Frontal cortex (tissue), 4 donors: ENCODE results near the gene SPACA7. TPM values are rescaled to one million over a fixed set of nuclear protein-coding genes. Genes with fewer than 3 reads are reported as not detected.
"Not testable (repeated sequence)": the region's sequence is repeated elsewhere in the genome, so short reads cannot be mapped to it uniquely, and the experiment has no call there.

Experiments used
- DNase-seq, 2 donors: peaks; one replicate each; pipeline ENCODE4 v3.0.0; 2012; ENCODE audit warnings: low spot score in 2 of 2
- FAIRE-seq: peaks from 2 replicates; lab custom pipeline; 2012; peaks lifted over from hg19 to GRCh38; lab: Jason Lieb, UNC
- total RNA-seq: library from RNA; depleted of rRNA; stranded (reverse); fragments of >200 nt; gene quantifications from one replicate; pipeline ENCODE4 v1.2.3, GENCODE V29; 2014
- donor health status: control.
- donor health status: control.
- donor health status: control.

SPACA7 gene
- total RNA-seq, 1 donor from 2014 or later, result not detected

DNA sequence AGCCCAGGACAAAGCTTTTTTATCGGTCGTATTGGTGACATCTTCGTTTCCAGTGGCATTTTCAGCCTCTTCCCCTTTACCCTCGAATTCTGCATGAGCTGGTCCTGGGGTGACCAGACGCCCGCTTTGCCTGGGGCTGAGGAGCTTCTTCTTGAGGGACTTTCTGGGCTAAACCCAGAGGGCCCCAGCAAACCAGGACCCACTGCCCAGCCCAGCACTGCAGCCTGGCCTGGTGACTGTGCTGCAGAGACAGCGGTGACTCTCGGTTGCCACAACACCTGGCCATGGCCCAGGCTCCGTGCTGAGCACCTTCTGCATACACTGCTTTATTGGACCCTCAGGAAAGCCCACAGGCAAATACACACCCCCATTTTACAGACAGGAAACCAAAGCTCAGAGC, 21.0 kb downstream of the SPACA7 start:
- DNase-seq (no peak), FAIRE-seq (no peak)

DNA sequence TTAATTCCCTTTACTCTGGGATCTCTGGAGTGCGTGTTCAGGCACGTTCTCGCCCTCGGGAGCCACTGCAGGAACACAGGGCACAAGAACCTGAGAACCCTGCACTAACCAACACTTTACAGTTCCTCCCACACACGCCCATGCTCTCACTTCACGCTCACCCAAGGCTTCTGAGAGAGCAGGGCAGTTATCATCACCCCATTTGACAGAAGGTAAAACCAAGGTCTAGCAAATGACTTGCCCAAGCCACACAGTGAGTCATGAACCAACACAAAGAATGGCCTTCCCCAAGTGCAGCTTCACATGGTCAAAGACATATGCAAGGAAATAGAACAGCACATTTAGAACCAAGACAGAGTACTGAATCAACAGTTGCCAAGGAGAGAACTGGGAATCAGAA, 22.2 kb downstream of the SPACA7 start:
- not testable (repeated sequence) for FAIRE-seq, DNase-seq

DNA sequence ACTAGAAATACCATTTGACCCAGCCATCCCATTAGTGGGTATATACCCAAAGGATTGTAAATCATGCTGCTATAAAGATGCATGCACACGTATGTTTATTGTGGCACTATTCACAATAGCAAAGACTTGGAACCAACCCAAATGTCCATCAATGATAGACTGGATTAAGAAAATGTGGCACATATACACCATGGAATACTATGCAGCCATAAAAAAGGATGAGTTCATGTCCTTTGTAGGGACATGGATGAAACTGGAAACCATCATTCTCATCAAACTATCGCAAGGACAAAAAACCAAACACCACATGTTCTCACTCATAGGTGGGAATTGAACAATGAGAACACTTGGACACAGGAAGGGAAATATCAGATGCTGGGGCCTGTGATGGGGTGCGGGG, 33.7 kb downstream of the SPACA7 start:
- FAIRE-seq, DNase-seq: not testable (repeated sequence)

DNA sequence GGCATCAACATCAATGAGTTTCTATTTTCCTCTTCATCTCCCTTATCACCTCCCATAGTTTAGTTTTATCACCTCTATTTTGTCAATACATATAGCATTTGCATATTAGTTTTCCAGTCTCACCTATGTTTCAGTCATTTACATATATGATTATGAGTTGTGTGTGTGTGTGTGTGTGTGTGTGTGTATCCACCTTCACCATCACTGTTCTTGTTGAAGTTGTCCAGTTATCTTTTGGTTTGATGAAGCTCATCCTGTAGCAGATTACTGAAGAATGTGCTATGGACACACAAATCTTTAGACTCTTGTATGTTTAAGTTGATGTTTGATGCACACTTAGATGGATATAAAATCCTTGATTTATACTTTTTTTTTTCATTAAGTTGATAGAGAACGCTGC, 40.5 kb downstream of the SPACA7 start:
- DNase-seq (no peak), FAIRE-seq (no peak)

DNA sequence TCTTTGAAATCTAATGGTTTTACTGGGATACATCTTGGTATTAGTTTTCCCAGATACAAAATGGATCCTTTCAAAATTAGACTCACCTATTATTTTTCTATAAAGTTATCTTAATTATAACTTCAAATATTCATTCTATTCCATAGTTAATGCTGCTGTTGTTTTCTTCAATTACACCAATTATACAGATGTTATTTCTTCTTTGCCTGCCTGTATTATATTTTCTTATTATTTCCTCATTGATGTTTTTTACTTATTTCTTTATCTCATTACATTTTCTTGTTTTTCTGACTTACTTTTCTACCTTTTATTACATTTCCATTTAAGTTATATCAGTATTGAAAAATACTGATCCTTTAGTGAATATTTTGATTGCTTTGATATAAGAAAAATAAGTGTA, 40.9 kb downstream of the SPACA7 start:
- DNase-seq, result no peak
- peak; percentile 68 for FAIRE-seq

DNA sequence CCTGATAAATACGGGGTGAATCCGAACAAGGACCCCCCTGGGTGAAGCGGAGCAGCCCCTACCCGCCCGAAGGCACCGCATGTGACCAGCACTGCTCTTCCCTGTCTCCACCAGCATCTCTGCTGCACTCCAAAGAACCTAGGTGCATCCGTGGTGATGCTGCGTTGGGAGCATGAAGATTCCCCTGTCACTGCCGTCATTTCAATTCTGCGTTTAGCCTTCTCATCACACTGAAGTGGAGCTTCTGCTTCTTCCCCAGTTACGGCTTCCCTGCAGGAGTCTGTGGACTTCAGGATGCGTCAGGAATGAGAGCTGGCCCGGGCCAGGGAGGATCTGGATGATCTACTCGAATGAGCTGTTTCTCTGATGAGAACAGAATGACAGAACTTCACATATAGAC, 47.9 kb downstream of the SPACA7 start:
- no peak for FAIRE-seq

DNA sequence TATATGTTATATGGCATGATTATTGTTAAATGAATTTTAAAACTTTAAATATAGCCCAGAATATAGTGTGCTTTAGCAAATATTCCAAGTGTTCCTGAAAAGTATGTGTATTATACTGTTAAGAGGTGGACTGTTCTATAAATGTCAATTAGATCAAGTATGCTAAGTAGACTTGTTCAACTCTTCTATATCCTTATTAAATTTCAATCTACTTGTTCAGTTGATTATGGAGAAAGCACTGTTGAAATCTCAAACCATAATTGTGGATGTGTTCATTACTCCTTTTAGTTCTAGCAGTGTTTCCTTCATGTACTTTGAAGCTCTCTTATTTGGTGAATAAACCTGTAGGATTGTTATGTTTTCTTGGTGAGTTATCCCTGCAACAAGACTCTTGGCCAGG, 52.5 kb downstream of the SPACA7 start:
- no peak for DNase-seq
- no peak for FAIRE-seq

More for the DNA sequence above, 47.9 kb downstream of the SPACA7 start:
- no peak for DNase-seq

DNA sequence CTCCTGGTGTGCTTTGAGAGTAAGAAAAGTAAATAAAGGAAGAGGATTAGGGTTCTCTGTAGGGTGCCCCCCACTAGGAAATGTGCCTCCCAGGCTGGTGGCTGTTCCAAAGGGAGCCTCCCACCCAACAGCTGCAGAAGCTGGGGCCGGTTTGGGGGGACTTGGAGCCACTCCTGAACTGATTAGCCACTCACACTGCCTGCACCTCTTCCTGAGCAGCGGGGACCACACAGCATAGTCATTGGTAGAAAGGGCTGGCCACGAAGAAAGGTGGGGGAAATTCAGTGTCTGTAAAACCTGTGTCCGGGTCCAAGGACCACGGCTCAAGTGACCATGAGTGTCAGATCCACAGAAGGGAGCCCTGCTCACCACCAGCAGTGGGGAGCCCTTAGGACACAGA, 55.6 kb downstream of the SPACA7 start:
- FAIRE-seq (no peak), DNase-seq (no peak)

DNA sequence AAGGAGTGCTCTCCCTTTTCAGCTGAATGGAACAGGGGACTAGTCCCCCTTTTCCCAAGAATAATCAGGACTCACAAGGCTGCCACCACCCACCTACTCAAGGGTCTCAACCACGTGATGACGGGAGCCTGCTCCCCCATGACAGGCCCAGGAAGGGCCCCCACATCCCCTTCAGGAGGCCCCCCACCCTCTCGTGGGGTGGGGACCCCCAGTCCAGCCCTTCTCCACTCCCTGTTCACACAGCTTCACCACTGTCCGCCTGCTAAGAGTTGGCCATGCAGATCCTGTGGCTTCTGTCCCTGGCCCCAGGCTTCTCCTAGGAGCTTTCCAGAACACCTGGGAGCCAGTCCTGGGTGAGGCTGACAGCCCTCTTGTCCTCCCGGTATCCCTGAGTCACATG, 56.6 kb downstream of the SPACA7 start:
- not testable (repeated sequence) for DNase-seq, FAIRE-seq

DNA sequence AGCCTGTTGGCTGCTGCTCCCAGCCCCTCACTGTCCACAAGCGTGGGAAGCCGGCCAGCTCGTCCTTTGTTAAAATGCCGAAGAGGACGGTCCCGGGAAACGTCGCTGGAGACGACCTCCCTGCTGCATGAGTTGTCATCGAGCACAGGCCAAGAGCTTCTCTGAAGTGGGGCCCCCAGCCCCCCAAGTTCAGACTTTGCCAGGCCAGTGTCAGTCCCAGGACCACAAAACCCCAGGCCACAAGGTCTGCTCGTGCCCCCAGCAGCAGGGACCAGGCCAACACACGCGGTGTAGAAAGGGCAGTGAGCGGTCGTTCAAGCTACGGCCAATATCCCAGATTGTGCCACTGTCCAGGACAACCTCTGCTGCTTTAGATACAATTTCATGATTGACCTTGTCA, 57.4 kb downstream of the SPACA7 start:
- DNase-seq, FAIRE-seq: not testable (repeated sequence)

DNA sequence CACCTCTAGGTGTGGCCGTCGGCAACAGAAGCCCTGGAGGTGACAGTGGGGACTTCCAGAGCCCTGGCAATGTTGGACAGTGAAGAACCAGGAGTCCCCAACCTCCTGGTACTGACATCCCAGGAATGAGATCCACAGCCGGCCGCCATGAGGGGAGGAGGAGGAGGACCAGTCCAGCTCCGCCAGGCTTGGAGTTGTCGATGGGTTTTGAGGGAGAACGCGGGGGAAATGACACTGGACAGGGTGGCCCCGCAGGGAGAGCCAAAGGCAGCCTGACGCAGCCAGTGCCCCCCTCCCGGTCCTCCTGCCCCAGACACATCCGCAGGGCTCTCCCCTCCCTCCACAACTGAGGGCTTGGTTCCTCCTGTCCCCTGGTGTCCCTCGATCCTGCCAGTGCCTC, 57.9 kb downstream of the SPACA7 start:
- DNase-seq (no peak), FAIRE-seq (no peak)

DNA sequence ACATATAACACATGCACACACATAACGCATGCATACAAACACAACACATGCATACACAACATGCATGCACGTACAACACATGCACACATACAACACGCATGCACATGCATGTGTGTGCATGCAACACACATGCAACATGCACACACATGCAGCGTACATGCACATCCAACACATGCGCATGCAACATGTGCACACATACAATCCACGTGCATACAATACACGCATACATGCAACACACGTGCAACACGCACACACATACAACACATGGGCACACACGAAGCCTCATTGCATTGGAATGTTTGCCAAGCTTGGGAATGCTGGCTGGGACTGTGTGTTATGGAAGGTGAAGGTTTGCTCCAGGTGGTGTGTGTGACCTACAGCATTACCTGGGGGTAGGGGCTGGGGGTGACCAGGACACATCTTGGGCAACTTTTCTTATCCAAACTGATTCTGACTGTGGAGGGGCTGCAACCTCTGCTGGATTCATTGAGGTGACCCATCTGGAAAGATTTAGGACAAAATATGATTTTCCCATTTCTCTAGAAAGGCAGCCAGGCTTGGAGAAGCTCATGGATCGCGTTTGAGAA, 58.9 kb downstream of the SPACA7 start:
- FAIRE-seq (no peak), DNase-seq (no peak)

DNA sequence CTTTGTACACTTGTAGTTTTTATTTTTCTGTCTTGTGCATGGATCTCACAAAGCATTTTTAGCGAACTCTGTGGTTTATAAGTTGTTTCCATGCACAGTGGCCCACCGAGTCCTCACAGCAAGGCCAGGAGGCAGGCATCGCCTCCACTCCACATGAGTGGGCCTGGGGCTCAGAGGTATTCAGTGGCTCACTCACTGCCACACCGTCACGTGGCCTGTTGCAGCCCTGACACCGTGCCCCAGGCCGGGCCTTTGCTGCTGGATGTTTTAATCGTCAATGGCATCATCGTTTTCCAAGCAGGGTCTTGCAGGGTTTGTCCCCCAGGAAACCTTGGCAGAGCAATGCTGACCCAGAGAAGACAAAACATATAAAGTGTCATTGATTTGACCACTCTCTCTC, 59.8 kb downstream of the SPACA7 start:
- no peak for FAIRE-seq

DNA sequence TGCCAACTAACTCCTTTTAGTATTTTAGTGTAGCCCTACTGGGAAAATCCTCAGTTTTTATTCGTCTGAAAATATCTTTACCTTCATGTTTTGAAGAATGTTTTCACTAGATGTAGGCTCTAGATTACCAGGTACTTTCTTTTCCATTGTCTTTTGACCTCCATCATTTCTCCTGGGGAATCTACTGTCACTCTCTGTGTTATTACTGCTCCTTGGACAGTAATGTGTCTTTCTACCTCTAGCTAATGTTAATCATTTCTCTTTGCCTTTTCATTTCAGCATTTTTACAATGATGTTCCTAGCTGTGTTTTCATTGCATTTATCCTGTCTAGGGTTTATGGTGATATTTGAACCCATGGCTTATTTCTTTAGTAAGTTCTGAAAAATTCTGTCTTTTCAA, 61.9 kb downstream of the SPACA7 start:
- no peak for FAIRE-seq

More for the DNA sequence above, 59.8 kb downstream of the SPACA7 start:
- DNase-seq, result no peak

DNA sequence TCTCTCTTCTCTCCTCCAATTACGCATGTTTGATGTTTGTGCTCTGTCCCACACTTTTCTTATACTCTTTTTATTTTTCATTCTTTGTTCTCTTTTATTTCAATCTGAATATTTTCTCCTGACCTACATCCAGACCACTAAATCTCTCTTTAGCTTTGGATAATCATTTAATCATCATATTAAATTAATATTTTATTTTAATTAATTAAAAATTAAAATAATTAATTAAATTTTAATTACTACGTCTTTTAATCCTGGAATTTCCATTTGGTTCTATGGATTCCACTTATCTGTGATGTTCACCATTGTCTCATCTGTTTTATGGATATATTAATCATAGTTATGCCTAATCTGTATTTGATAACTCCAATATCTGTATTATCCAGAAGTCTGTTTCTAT, 62.4 kb downstream of the SPACA7 start:
- no peak for DNase-seq
- peak; percentile 75 for FAIRE-seq

More for the DNA sequence above, 61.9 kb downstream of the SPACA7 start:
- no peak for DNase-seq

DNA sequence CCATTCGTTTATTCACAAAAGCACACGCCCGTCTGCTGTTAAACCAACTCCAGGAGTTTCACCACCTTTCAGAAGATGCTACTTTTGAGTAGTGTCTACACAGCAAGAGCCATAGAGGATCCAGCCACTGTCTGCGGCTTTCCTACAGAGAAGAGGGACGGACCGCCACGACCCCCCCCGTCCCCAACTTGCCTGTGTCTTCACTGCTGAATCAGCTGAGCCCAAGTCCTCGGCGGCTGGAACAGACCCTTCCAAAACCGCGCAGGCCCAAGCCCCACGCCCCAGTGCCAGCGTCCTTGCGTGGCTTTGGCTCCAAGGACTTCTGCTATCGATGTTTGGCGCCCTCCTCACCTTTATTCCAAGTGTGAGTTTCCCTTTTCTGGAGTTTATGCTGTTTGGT, 65.1 kb downstream of the SPACA7 start:
- DNase-seq (no peak), FAIRE-seq (no peak)

DNA sequence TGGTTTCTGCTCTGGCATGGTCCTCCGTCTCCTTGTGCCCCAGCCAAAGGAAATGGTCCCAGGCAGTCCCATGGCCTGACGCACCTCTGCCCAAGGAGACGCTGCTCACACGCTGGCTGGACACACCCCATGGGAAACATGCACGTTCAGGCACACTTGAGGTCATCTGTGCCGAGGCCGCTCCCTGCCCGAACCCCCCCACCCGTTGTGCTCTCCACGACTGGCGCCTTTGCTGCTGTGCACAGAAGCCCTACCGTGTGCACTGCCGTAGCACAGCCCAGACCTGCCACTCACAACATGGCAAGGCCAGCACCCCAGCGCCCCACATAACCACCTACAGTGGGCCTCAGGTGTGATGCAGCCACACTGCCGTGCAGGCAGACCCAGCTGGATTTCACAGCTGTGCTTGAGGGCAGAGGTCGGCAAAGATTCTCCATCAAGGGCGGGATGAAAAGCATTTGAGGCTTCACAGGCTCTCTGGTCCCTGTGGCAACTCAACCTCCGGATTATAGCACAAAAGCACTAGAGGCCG, 65.7 kb downstream of the SPACA7 start:
- FAIRE-seq, result no peak
- no peak for DNase-seq

DNA sequence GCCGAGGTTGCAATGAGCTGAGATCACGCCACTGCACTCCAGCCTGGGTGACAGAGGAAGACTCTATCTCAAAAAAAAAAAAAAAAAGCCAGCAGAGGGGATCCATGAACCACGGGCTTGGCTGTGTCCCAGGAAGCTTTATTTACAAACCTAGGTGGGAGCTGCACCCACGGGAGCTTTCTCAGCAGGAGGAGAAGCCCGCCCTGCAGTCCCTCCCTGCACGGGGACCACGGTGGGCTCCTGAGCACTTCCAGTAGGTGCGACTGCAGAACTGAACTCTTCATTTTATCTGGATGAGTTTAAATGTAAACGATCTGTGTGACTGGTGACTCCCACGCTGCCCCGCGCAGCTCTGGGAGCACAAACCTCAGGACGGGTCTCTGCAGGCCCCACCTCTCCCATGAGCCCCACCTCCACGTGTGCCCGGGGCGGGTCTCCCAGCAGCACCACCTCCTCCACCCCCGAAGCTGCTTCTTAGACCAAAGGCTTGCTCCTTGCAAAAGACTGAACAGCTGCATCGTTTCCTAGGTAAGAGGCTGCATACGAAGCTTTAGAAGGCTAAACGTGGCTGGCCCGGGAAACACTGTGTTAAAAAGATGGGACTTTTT, 66.4 kb downstream of the SPACA7 start:
- FAIRE-seq (no peak), DNase-seq (no peak)

DNA sequence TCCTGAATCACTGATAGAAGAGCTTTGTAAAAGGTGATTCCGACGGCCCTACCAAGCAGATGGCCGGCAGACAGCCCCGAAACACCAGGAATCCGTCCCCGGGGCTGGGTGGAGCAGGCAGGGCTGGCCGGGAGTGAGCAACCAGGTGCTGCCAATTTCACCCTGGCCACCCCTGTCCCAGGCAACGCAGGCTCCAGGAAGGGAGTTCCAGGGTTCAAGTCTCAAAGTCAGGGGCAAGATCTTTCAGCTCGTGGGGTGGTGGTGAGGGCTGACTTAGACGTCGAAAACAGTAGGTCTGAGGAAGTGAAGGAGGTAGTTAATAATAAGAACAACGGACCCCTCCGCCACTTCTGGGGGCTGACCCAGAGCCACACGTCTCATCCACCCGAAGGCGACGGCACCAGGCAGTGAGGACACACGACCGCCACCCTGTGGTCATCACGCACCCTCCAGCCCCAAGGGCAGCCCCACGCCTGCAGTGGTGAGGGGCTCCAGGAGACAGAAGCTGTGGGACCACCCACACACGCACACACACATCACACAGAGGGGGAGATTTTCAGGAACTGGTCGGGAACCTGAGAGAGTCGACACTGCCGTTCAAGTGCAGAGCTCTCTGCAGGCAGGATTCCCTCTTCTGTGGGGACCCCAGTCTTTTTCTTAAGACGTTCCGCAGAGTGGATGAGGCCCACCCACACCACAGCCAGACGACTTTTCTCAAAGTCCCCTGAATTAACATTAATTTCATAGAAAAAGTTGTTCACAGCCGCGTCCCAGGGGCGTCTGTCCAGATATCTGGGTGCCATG, 67.2 kb downstream of the SPACA7 start:
- no peak for FAIRE-seq

DNA sequence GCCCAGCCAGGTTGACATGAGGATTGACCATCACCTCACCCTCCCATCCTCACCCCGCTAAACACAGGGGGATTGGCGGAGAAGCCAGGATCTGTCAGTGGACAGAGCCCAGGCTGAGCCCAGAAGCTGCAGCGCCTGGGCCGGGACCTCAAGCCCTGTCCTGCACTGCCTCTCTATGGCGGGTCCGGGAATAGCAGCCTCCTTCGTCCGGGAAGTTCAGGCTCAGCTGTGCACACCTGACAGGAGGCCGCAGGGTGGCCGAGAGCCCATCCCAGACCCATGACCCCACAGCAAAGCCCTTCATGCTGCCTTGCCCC, 67.8 kb downstream of the SPACA7 start:
- DNase-seq, result peak; percentile 76 to 85
- no peak for FAIRE-seq

More for the DNA sequence above, 67.2 kb downstream of the SPACA7 start:
- DNase-seq, result no peak
